HG03558 (cell line): ENCODE data around the gene MCRIP2.
A peak's percentile ranks its signal among the peaks of the same experiment; 100 is the strongest.
"Not testable (repeated sequence)": the region's sequence is repeated elsewhere in the genome, so short reads cannot be mapped to it uniquely, and the experiment has no call there.

ENCODE experiments used
- ATAC-seq: cut with Tn5 transposase; IDR thresholded peaks from one replicate; pipeline ENCODE4 v1.9.1; 2021; ENCODE audit warnings: moderate number of reproducible peaks; ENCODE audit not compliant: unreplicated experiment; ENCODE audit errors: extremely low read depth

MCRIP2 gene

GRCh38 chr16:678858-679813 is 37.5 kb downstream of the MCRIP2 start:
- ATAC-seq = no peak

DNA sequence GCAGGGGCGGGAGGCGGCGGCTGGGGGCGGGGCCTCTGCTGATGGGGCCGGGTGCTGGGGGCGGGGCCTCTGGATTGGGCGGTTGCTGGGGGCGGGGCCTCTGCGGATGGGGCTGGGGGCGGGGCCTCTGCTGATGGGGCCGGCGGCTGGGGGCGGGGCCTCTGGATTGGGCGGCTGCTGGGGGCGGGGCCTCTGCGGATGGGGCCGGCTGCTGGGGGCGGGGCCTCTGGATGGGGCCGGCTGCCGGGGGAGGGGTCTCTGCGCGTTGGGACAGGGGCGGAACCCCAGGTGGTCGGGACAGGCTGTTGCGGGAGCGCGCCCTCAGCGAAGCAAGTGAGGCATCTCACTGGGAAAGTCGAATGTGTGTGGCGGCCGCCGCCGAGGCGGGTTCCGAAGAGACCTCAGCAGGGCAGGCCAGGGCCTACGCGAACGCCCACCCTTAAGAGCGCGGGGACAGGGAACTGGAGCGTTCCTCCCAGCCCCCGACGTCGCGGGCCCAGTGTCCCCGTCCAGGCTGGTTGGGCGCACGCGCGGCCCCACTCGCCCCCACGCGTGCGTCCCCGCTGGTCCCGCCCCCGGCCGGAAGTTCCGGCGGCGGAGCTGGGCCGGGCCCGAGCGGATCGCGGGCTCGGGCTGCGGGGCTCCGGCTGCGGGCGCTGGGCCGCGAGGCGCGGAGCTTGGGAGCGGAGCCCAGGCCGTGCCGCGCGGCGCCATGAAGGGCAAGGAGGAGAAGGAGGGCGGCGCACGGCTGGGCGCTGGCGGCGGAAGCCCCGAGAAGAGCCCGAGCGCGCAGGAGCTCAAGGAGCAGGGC is 38.4 kb downstream of the MCRIP2 start, which contains the start of gene STUB1:
Gene STUB1, plus strand, starts transcription at position 597 of the 811 bp plus-strand sequence. Its CDS starts 116 bp downstream, at position 713.
- no peak for ATAC-seq

GRCh38 chr16:680625-680945 is 39.0 kb downstream of the MCRIP2 start:
- no peak for ATAC-seq

GRCh38 chr16:680967-681745 is 39.5 kb downstream of the MCRIP2 start:
- no peak for ATAC-seq

GRCh38 chr16:681746-682427 is 40.3 kb downstream of the MCRIP2 start:
- ATAC-seq = no peak

DNA sequence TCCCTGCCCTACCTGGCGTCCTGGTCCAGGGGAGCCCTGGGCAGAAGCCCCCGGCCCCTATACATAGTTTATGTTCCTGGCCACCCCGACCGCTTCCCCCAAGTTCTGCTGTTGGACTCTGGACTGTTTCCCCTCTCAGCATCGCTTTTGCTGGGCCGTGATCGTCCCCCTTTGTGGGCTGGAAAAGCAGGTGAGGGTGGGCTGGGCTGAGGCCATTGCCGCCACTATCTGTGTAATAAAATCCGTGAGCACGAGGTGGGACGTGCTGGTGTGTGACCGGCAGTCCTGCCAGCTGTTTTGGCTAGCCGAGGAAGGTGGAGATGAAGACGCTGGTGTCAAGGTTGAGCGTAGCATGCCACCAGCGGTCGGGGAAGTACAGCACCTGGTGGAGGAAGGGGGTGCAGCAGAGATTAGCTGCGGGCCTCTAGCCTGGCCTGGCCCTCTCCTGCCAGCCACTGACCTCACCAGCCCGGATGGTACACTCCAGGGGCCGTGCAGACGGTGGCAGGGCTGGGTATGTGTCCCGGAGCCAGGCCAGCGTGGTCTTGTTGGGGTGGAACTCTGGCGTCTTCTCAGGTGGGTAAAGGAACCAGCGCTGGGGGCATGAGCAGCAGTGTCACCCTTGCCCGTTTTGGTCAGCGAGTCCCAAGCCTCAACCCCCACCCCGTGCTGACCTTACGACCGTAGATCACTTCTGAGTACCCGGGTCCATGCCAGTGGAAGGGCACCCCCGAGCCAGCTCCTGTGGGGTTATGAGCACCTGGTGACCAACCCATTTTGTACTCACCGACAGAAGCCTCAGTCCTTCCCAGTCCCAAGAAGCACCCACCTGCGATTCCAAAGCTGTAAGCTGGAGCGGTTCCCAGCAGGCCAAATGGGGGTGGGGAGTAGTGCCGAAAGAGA is 41.1 kb downstream of the MCRIP2 start:
- no peak for ATAC-seq

GRCh38 chr16:683396-684070 is 41.9 kb downstream of the MCRIP2 start:
- ATAC-seq = no peak

DNA sequence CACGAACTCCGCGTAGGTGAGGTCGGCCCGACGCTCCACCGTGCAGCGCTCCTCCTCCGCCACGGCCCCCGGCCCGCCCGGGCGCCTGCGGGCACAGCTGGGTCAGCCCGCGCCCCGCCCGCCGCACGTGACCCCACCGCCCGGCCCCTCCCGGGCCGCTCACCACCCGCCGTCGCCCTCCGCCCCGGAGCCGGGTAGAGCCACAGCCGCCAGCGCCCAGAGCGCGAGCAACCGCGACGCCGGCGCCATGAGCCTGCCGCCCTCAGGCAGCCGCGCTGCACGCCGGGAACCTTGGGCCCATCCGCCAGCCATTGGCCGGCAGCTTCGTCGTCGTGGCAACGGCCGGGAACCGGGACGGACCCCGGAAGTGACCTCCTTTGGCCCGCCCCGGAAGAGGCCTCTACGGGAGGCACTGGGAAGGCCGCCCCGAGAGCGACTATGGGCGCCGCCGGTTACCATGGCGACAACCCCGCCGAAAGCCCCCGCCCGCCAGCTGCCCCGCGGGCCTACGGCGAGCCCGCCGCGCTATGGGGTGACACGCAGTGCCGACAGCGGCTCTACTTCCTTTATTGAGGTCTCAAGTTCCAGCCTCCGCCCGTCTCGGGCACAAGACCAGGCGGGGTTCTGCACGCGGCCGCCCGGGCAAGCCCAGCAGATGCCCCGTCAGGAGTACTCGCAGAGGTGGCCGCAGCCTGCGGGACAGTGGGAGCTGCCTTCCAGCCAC is 42.6 kb downstream of the MCRIP2 start, which contains the start of gene JMJD8:
Gene JMJD8, minus strand, starts transcription at position 264 of the 724 bp plus-strand sequence. Its CDS starts 15 bp downstream, at position 249.
- peak; percentile 60 for ATAC-seq

DNA sequence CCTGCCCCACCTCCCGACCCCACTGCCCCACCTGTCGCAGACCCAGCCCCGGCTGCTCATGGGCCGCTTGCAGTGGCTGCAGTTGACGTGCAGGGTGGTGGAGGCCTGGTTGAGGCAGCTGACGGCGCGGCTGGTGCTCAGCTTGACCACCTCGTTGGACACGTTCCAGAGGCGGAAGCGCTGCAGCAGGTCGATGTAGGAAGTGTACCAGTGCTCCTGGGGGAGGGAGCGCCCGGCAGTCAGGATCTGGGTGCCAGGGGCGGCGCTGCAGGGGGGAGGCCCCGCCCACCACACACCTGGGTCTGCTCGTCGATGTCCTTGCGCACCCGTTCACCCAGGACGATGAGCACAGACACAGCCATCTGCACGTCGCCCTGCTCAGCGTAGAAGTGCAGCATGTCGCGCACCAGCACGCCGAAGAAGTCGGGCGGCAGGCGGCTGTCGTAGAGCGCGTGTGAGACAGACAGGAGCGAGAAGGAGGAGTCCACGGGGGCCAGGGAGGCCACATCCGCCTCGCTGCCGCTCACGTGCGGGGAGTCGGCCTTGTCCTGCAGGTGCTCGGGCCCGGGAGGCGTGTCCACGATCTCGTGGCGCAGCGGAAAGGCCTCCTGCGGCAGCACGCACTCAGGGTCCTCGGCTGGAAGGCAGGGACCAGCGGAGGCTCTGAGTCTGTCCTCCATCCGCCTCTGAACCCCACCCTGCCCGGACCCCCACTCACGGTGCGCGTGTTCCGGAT is 43.5 kb downstream of the MCRIP2 start:
- ATAC-seq = no peak

DNA sequence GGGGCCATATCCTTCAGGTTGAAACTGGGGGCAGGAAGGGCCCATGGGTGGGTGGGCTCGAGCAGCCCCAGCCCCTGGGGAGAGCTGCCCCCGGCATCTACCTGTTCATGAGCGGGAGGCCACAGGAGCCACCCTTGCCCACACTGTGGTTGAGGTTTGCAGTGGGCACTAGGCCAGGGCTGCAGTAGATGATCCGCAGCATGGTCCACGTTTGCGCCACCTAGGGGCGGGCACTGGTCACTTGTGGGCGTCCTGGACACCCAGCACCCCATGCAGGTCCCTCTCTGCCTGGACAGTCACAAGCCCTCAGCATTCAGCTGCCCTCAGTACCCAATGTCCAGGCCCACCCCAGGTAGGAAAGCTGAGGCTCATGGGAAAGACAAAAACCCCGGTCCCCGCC is 44.3 kb downstream of the MCRIP2 start:
- ATAC-seq = no peak

DNA sequence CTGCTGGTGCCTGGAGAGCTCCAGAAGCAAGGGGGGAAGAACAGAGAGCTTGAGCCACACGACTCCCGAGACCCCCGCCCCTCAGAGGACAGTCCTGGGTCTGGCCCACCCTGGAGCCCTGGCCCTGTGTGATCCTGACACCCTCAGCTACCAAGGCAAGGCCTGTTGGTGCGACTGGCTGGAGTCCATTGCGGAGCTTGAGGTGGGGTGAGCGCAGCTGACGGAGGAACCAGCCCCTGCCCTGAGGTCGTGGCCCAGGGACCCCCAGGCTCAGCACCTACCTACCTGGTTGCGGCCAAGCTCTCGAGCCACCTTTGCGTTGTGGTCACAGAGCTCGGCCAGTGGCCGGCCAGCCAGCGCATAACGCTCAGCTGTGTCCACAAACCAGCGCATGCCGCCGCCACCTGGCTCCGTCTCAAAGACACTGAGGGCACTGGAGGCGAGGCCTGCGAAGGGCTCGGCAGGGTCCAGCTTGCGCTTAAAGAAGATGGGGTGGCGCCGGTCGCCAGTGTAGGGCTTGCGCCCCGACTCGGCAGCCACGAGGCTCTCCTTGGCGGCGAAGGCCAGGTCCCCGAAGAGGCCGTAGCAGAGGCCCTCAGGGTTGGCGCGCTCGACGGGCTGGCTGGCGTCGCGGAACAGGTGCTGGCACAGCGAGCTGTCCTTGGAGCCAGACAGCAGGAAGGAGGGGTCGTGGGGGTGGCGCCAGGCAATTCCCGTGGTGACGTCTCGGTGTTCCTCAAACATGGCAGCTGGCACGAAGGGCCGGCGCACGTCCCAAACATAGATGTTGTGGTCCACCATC is 45.0 kb downstream of the MCRIP2 start:
- no peak for ATAC-seq

GRCh38 chr16:687499-687898 is 45.9 kb downstream of the MCRIP2 start:
- ATAC-seq = no peak

GRCh38 chr16:689175-689897 is 47.7 kb downstream of the MCRIP2 start:
- no peak for ATAC-seq

DNA sequence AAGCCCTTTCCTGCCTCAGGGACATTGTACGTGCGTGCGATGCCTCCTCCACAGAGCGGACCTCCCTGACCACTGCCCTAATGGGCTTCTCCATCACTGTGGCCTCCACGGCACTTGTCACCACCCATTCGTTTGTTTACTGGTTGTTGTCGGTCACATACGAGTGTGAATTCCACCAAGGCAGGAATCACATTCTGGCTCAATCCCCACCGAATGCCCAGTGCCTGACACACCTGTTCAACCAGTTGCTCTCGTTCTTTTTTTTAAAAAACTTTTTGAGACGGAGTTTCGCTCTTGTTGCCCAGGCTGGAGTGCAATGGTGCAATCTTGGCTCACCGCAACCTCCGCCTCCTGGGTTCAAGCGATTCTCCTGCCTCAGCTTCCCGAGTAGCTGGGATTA is 49.6 kb downstream of the MCRIP2 start:
- not testable (repeated sequence) for ATAC-seq

- no peak for ATAC-seq
Observed at GRCh38 chr16:692356-693108, 50.9 kb downstream of the MCRIP2 start.
